Stimulated activated CD4-positive, alpha-beta T cell treated with anti-CD3 and anti-CD28 coated beads, Interleukin-12 subunit alpha, Interleukin-12 subunit beta, amount 100 ng/mL, for 48 hours (primary cell): ENCODE data around the gene NKD2.

ENCODE experiments used
- DNase-seq, 3 donors: peaks; one replicate each; pipeline ENCODE4 v3.0.0-alpha.2; 2020; ENCODE audit warnings: low read depth in 2 of 3, low spot score in 1 of 3

The NKD2 gene

DNA sequence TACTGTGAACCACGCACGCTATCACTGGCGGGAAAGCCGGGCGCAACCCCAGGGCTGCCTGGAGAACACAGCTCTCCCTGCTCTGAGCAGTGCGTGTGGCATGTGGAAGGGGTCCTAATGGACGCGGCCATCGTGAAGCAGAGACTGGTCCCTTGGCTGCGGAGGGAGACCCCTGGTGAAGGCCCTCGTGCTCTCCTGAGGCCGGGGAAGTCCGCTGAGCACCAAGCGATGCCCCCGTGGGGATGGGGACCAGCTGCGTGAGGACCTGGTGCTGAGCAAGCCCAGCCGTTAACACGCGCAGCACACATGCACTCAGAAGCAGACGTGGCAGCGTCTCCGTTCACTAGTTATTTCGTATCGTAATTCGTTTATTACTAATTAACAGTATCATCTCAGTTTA, 78.8 kb downstream of the NKD2 start:
- DNase-seq = no peak

DNA sequence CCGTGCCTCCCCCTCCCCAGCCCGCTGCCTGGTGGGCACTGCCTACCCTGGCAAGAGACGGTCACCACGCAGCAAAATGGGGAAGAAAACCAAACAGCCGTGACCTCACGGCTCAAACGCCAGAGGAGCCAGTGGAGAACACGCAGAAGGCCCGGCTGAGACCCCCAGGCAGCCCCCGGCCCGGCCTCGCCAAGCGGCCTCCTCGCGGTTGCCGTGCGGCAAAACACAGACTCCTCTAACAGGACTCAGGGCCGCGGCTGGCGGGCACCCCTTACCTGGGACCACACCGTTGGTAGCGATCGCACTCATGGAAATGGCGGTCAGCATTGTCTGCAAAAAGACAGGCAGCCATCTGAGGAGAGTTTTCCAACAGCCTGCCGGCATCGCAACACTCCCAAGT, 79.4 kb downstream of the NKD2 start:
- DNase-seq = no peak
